HEK293 (cell line): Measurements from ENCODE around the gene KCNK15.
A peak's percentile ranks its signal among the peaks of the same experiment; 100 is the strongest.

Experiments
- CTCF ChIA-PET: fragments of 350-600 bp; formaldehyde crosslinking; extraction: SDS; loops from one replicate; lab custom pipeline; 2021; ENCODE audit warnings: antibody characterized with exemption; lab: Yijun Ruan, JAX
- POLR2A ChIA-PET: fragments of 300-600 bp; formaldehyde crosslinking; extraction: SDS; loops from one replicate; lab custom pipeline; 2020; ENCODE audit warnings: antibody characterized with exemption, inconsistent platforms; lab: Yijun Ruan, JAX
- H3K27ac ChIP-seq: fragments of 200-500 bp; sonication (Bioruptor generic); 2 replicates; pipeline ENCODE4 v1.5.1; 2014; ENCODE audit warnings: low read depth, low read length, control low read depth, inconsistent platforms; ENCODE audit errors: extremely low read depth
- H3K36me3 ChIP-seq, 2 experiments: fragments of 200-500 bp in 1 of 2; sonication (Bioruptor generic) in 1 of 2; 1 replicate in 1 of 2; 2 replicates in 1 of 2; pipeline ENCODE4 v1.5.1; 2014 to 2017; ENCODE audit warnings: inconsistent platforms in 2 of 2, low read length in 2 of 2; ENCODE audit not compliant: control insufficient read depth in 2 of 2, insufficient read depth in 1 of 2
- H3K4me1 ChIP-seq: fragments of 200-500 bp; sonication (Bioruptor generic); 2 replicates; pipeline ENCODE4 v1.5.1; 2014; ENCODE audit warnings: mild to moderate bottlenecking, low read length, inconsistent platforms; ENCODE audit not compliant: control insufficient read depth, insufficient read depth
- H3K4me3 ChIP-seq: 2 replicates; pipeline ENCODE4 v1.5.1; 2011; ENCODE audit warnings: low read depth, mild to moderate bottlenecking, control low read depth, low read length, moderate library complexity
- H3K9me3 ChIP-seq: fragments of 200-500 bp; sonication (Bioruptor generic); 2 replicates; pipeline ENCODE4 v1.5.1; 2014; ENCODE audit warnings: low read depth, low read length, inconsistent platforms; ENCODE audit not compliant: control insufficient read depth, insufficient read depth
- HOXC10 ChIP-seq: sonication (generic); formaldehyde crosslinking; IDR thresholded peaks from 2 replicates; pipeline ENCODE4 v1.8.1; 2023; ENCODE audit warnings: mild to moderate bottlenecking, missing genetic modification reagents
- HOXD13 ChIP-seq: sonication (generic); formaldehyde crosslinking; IDR thresholded peaks from 2 replicates; pipeline ENCODE4 v1.8.0; 2022; ENCODE audit warnings: missing genetic modification reagents, borderline replicate concordance
- KLF1 ChIP-seq: fragments of 450-650 bp; formaldehyde crosslinking; IDR thresholded peaks from 2 replicates; pipeline ENCODE4 v1.5.1; 2016; ENCODE audit warnings: missing biosample characterization, missing genetic modification characterization
- KLF17 ChIP-seq: fragments of 450-650 bp; formaldehyde crosslinking; IDR thresholded peaks from 2 replicates; pipeline ENCODE4 v1.5.1; 2016; ENCODE audit warnings: missing biosample characterization, missing genetic modification characterization
- MZF1 ChIP-seq: fragments of 450-650 bp; formaldehyde crosslinking; IDR thresholded peaks from 2 replicates; pipeline ENCODE4 v1.5.1; 2017; ENCODE audit warnings: missing biosample characterization, missing genetic modification characterization, borderline replicate concordance
- PATZ1 ChIP-seq: fragments of 450-650 bp; formaldehyde crosslinking; IDR thresholded peaks from 2 replicates; pipeline ENCODE4 v1.5.1; 2016; ENCODE audit warnings: missing biosample characterization, missing genetic modification characterization
- SALL2 ChIP-seq: fragments of 450-650 bp; formaldehyde crosslinking; IDR thresholded peaks from 2 replicates; pipeline ENCODE4 v1.5.0; 2017; ENCODE audit warnings: missing biosample characterization, mild to moderate bottlenecking, missing genetic modification characterization, borderline replicate concordance
- ZBTB17 ChIP-seq: fragments of 450-650 bp; formaldehyde crosslinking; IDR thresholded peaks from 2 replicates; pipeline ENCODE4 v1.5.1; 2016; ENCODE audit warnings: missing biosample characterization, missing genetic modification characterization
- ZBTB8A ChIP-seq: fragments of 450-650 bp; formaldehyde crosslinking; IDR thresholded peaks from 2 replicates; pipeline ENCODE4 v1.5.1; 2016; ENCODE audit warnings: missing biosample characterization, missing genetic modification characterization
- ZNF121 ChIP-seq: fragments of 450-650 bp; formaldehyde crosslinking; IDR thresholded peaks from 2 replicates; pipeline ENCODE4 v1.5.1; 2016; ENCODE audit warnings: missing biosample characterization, missing genetic modification characterization
- ZNF132 ChIP-seq: fragments of 450-650 bp; formaldehyde crosslinking; IDR thresholded peaks from 2 replicates; pipeline ENCODE4 v1.5.1; 2017; ENCODE audit warnings: missing biosample characterization, missing genetic modification characterization, borderline replicate concordance
- ZNF184 ChIP-seq: fragments of 450-650 bp; IDR thresholded peaks from 2 replicates; pipeline ENCODE4 v1.5.1; 2018; ENCODE audit warnings: missing biosample characterization, mild to moderate bottlenecking, missing genetic modification characterization
- ZNF354C ChIP-seq: fragments of 450-650 bp; formaldehyde crosslinking; IDR thresholded peaks from 2 replicates; pipeline ENCODE4 v1.5.1; 2016; ENCODE audit warnings: missing biosample characterization, missing genetic modification characterization, low read depth, borderline replicate concordance
- ZNF423 ChIP-seq: fragments of 450-650 bp; formaldehyde crosslinking; IDR thresholded peaks from 2 replicates; pipeline ENCODE4 v1.5.1; 2016; ENCODE audit warnings: missing biosample characterization, missing genetic modification characterization
- ZNF449 ChIP-seq: fragments of 450-650 bp; formaldehyde crosslinking; IDR thresholded peaks from 2 replicates; pipeline ENCODE4 v1.5.1; 2017; ENCODE audit warnings: missing biosample characterization, mild to moderate bottlenecking, missing genetic modification characterization, moderate library complexity
- ZNF513 ChIP-seq: fragments of 450-650 bp; IDR thresholded peaks from 2 replicates; pipeline ENCODE4 v1.5.1; 2018; ENCODE audit warnings: missing biosample characterization, missing genetic modification characterization
- ZNF548 ChIP-seq: fragments of 450-650 bp; formaldehyde crosslinking; IDR thresholded peaks from 2 replicates; pipeline ENCODE4 v1.5.1; 2016; ENCODE audit warnings: missing biosample characterization, missing genetic modification characterization
- ZNF558 ChIP-seq: fragments of 450-650 bp; formaldehyde crosslinking; IDR thresholded peaks from 2 replicates; pipeline ENCODE4 v1.5.1; 2016; ENCODE audit warnings: missing biosample characterization, missing genetic modification characterization
- ZNF580 ChIP-seq: fragments of 450-650 bp; formaldehyde crosslinking; IDR thresholded peaks from 2 replicates; pipeline ENCODE4 v1.5.1; 2016; ENCODE audit warnings: missing biosample characterization, missing genetic modification characterization
- ZNF629 ChIP-seq: fragments of 450-650 bp; formaldehyde crosslinking; IDR thresholded peaks from 2 replicates; pipeline ENCODE4 v1.5.1; 2017; ENCODE audit warnings: missing biosample characterization, missing genetic modification characterization
- ZNF692 ChIP-seq: fragments of 450-650 bp; formaldehyde crosslinking; IDR thresholded peaks from 2 replicates; pipeline ENCODE4 v1.5.1; 2016; ENCODE audit warnings: missing biosample characterization, missing genetic modification characterization
- ZNF747 ChIP-seq: fragments of 450-650 bp; formaldehyde crosslinking; IDR thresholded peaks from 2 replicates; pipeline ENCODE4 v1.5.1; 2016; ENCODE audit warnings: missing biosample characterization, missing genetic modification characterization
- ZNF777 ChIP-seq: fragments of 450-650 bp; formaldehyde crosslinking; IDR thresholded peaks from 2 replicates; pipeline ENCODE4 v1.5.1; 2017; ENCODE audit warnings: missing biosample characterization, missing genetic modification characterization, borderline replicate concordance
- ZNF791 ChIP-seq: fragments of 450-650 bp; formaldehyde crosslinking; IDR thresholded peaks from 2 replicates; pipeline ENCODE4 v1.5.1; 2016; ENCODE audit warnings: missing biosample characterization, missing genetic modification characterization
- ZNF792 ChIP-seq: fragments of 450-650 bp; formaldehyde crosslinking; IDR thresholded peaks from 2 replicates; pipeline ENCODE4 v1.5.1; 2016; ENCODE audit warnings: missing biosample characterization, missing genetic modification characterization
- ZSCAN16 ChIP-seq: fragments of 450-650 bp; formaldehyde crosslinking; IDR thresholded peaks from 2 replicates; pipeline ENCODE4 v1.5.1; 2016; ENCODE audit warnings: missing biosample characterization, missing genetic modification characterization
- ZSCAN5A ChIP-seq: fragments of 450-650 bp; formaldehyde crosslinking; IDR thresholded peaks from 2 replicates; pipeline ENCODE4 v1.5.1; 2016; ENCODE audit warnings: missing biosample characterization, missing genetic modification characterization

KCNK15 gene

GRCh38 chr20:44747166-44748004 lies 1.7 kb downstream of the KCNK15 start (continued):
- TF ChIP-seq ZSCAN5A (tag by site-specific recombination) (no peak), ZNF791 (no peak), HOXD13 (no peak), ZNF423 (no peak), ZBTB8A (tag by site-specific recombination) (peak; percentile 27; the same call in 1 of the 2 replicates), ZNF580 (no peak), ZNF558 (tag by site-specific recombination) (0 out of 2 replicates have a peak, but pooled peaks have one; percentile 13), ZNF513 (no peak), ZNF777 (tag by site-specific recombination) (peak; percentile 59; the same call in 1 of the 2 replicates), ZSCAN16 (tag by site-specific recombination) (no peak), ZNF132 (tag by site-specific recombination) (no peak), ZBTB17 (tag by site-specific recombination) (peak; percentile 73), ZNF692 (peak; percentile 54; the same call in 1 of the 2 replicates), SALL2 (tag by site-specific recombination) (no peak), ZNF121 (no peak), ZNF354C (tag by site-specific recombination) (no peak)

GRCh38 chr20:44748005-44748370 lies 2.3 kb downstream of the KCNK15 start:
- H3K4me3 ChIP-seq, result no peak overlapping the region
- H3K4me1 ChIP-seq, result peaks cover 4% of the 10 kb centered on the region; the same call in 1 of the 2 replicates
- POLR2A ChIA-PET, result interaction anchor here (0.9 kb wide), 2 partner anchors 104 to 137 kb away, joined by 3 to 4 read pairs; no protein-coding TSS in a partner anchor
- H3K36me3 ChIP-seq, result no peaks in the 10 kb centered on the region
- no peak overlapping the region for H3K27ac ChIP-seq
- CTCF ChIA-PET, result interaction anchor here (0.6 to 3.7 kb wide), 38 partner anchors 8 to 1736 kb away, joined by 3 to 26 read pairs (median 4); partner anchors contain the start of gene YWHAB
- H3K9me3 ChIP-seq, result no peaks in the 10 kb centered on the region
- TF ChIP-seq ZNF184 (no peak), PATZ1 (tag by site-specific recombination) (no peak), HOXD13 (no peak), ZNF629 (tag by site-specific recombination) (no peak), KLF17 (tag by site-specific recombination) (no peak), ZNF792 (no peak), ZNF449 (no peak), KLF1 (tag by site-specific recombination) (no peak), MZF1 (tag by site-specific recombination) (no peak), ZNF747 (tag by site-specific recombination) (no peak), ZNF548 (tag by site-specific recombination) (no peak), HOXC10 (CRISPR knock-in tag) (no peak)
